B cell (primary cell): ENCODE measurements around the gene ERGIC1. TPM values are rescaled to one million over a fixed set of nuclear protein-coding genes. Genes with fewer than 3 reads are reported as not detected.

Experiments
- ATAC-seq: fragments of 200-7000 bp; cut with Tn5 transposase; one replicate; pipeline ENCODE4 v1.10.0; 2021; ENCODE audit warnings: low read depth, mild to moderate bottlenecking, moderate number of reproducible peaks, moderate library complexity
- CTCF ChIA-PET: fragments of 350-600 bp; sonication (Branson Sonifier 250); formaldehyde crosslinking; loops from one replicate; lab custom pipeline; 2021; ENCODE audit warnings: antibody characterized with exemption, inconsistent platforms; lab: Charles Lee
- POLR2A ChIA-PET: fragments of 350-600 bp; sonication (Branson Sonifier 250); formaldehyde crosslinking; loops from one replicate; lab custom pipeline; 2021; ENCODE audit warnings: antibody characterized with exemption; lab: Charles Lee
- DNase-seq: peaks from one replicate; pipeline ENCODE4 v3.0.0; 2013
- H2AFZ ChIP-seq: 2 replicates; pipeline ENCODE4 v1.6.1; 2012; ENCODE audit warnings: mild to moderate bottlenecking, low read depth, low read length; ENCODE audit not compliant: insufficient read depth, poor library complexity, severe bottlenecking
- H3K27ac ChIP-seq, 2 donors: 1 replicate in 1 of 2; 2 replicates in 1 of 2; pipeline ENCODE4 v1.5.1; 2012 to 2013; ENCODE audit warnings: low read length in 2 of 2, mild to moderate bottlenecking in 2 of 2, moderate library complexity in 1 of 2
- H3K27me3 ChIP-seq, 4 experiments: fragments of 200-600 bp in 1 of 4; sonication (generic) in 1 of 4; replicated peaks in 1 of 4; 1 replicate in 2 of 4; 2 replicates in 2 of 4; pipeline versions ENCODE4 v1.6.1 to v1.7.0; 2013 to 2016; ENCODE audit warnings: low read length in 3 of 4, mild to moderate bottlenecking in 2 of 4, mixed read lengths in 1 of 4, moderate library complexity in 1 of 4; ENCODE audit not compliant: insufficient read depth in 4 of 4, control insufficient read depth in 3 of 4; ENCODE audit errors: control extremely low read depth in 1 of 4
- H3K36me3 ChIP-seq, 2 experiments: replicated peaks in 1 of 2; 1 replicate in 1 of 2; 2 replicates in 1 of 2; pipeline versions ENCODE4 v1.6.1 to v1.7.1; 2013; ENCODE audit warnings: low read length in 1 of 2; ENCODE audit not compliant: insufficient read depth in 2 of 2, control insufficient read depth in 1 of 2; ENCODE audit errors: control extremely low read depth in 1 of 2, extremely low read depth in 1 of 2
- H3K4me1 ChIP-seq, 2 donors: fragments of 200-600 bp in 1 of 2; sonication (generic) in 1 of 2; 1 replicate in 1 of 2; 2 replicates in 1 of 2; pipeline versions ENCODE4 v1.5.1 to v1.6.1; 2013 to 2017; ENCODE audit warnings: low read length in 2 of 2; ENCODE audit not compliant: control insufficient read depth in 2 of 2, insufficient read depth in 2 of 2
- H3K4me2 ChIP-seq: replicated peaks from 2 replicates; pipeline ENCODE3; 2012; ENCODE audit warnings: mild to moderate bottlenecking, low read depth, low read length; ENCODE audit not compliant: poor library complexity, severe bottlenecking
- H3K4me3 ChIP-seq, 5 experiments: fragments of 200-600 bp in 1 of 5; sonication (generic) in 1 of 5; 1 replicate in 3 of 5; 2 replicates in 2 of 5; pipeline versions ENCODE4 v1.5.1 to v1.7.0; 2011 to 2016; ENCODE audit warnings: low read length in 4 of 5, mild to moderate bottlenecking in 4 of 5, low read depth in 2 of 5, control low read depth in 1 of 5, moderate library complexity in 1 of 5; ENCODE audit not compliant: insufficient read depth in 1 of 5; ENCODE audit errors: control extremely low read depth in 1 of 5, extremely low read depth in 1 of 5
- H3K79me2 ChIP-seq: fragments of 200-600 bp; sonication (generic); one replicate; pipeline ENCODE4 v1.6.0; 2016; ENCODE audit warnings: low read length; ENCODE audit not compliant: control insufficient read depth, insufficient read depth
- H3K9ac ChIP-seq: fragments of 200-600 bp; sonication (generic); 2 replicates; pipeline ENCODE4 v1.6.1; 2017; ENCODE audit warnings: mild to moderate bottlenecking, low read length, moderate library complexity
- H3K9me3 ChIP-seq, 3 donors: one replicate each; pipeline versions ENCODE4 v1.6.1 to v1.7.1; 2013; ENCODE audit warnings: low read length in 2 of 3; ENCODE audit not compliant: control insufficient read depth in 2 of 3, insufficient read depth in 1 of 3; ENCODE audit errors: control extremely low read depth in 1 of 3
- H4K20me1 ChIP-seq: 2 replicates; pipeline ENCODE4 v1.6.0; 2012; ENCODE audit warnings: mild to moderate bottlenecking, low read length; ENCODE audit not compliant: insufficient read depth, control insufficient read depth, poor library complexity, severe bottlenecking
- H3K27ac Mint-ChIP-seq: one replicate; pipeline ENCODE4 v1.8.0; 2021; ENCODE audit warnings: mixed read lengths
- H3K27me3 Mint-ChIP-seq: one replicate; pipeline ENCODE4 v1.8.0; 2021; ENCODE audit warnings: mixed read lengths
- H3K4me1 Mint-ChIP-seq: one replicate; pipeline ENCODE4 v1.8.0; 2021; ENCODE audit warnings: mixed read lengths
- H3K4me3 Mint-ChIP-seq: one replicate; pipeline ENCODE4 v1.8.0; 2021; ENCODE audit warnings: mixed read lengths
- H3K9me3 Mint-ChIP-seq: one replicate; pipeline ENCODE4 v1.8.0; 2022; ENCODE audit warnings: mixed read lengths; ENCODE audit not compliant: insufficient read depth
- CTCF ChIP-seq: fragments of 200-600 bp; IDR thresholded peaks from one replicate; pipeline ENCODE4 v1.8.0; 2022; ENCODE audit warnings: antibody characterized with exemption, mild to moderate bottlenecking
- EZH2 ChIP-seq: IDR thresholded peaks from 2 replicates; pipeline ENCODE4 v1.6.1; 2012; ENCODE audit warnings: borderline replicate concordance, low read depth, mild to moderate bottlenecking, moderate library complexity, low read length; ENCODE audit not compliant: insufficient read depth, poor library complexity, severe bottlenecking
- WGBS: methylation state at CpG from one replicate; pipeline ENCODE4 v1.1.5; 2013; ENCODE audit warnings: missing lambda C conversion rate; ENCODE audit not compliant: insufficient coverage; 5-methylcytosine and 5-hydroxymethylcytosine counted together
- intact Hi-C: fragments of 100-400 bp; cut with micrococcal nuclease; formaldehyde crosslinking; loops from one replicate; pipeline ENCODE4 v1.10.0; 2022
- polyA plus RNA-seq: library from polyadenylated mRNA; depleted of rRNA; stranded (reverse); fragments of >200 nt; gene quantifications from 2 replicates; pipeline ENCODE4 v1.2.3, GENCODE V29; 2012
- total RNA-seq, 2 donors: library from RNA; stranded (reverse); fragments of 120-200 nt in 1 of 2; gene quantifications; 1 replicate in 1 of 2; 2 replicates in 1 of 2; pipeline versions ENCODE4 v1.2.3 to v1.2.4, GENCODE V29; 2013 to 2022

The ERGIC1 gene
- total and polyA plus RNA-seq, 2 donors (not counting 1 experiment from before 2014, with no cell fraction given) = 86.3 to 140 TPM

GRCh38 chr5:172979778-172980177 lies 145.7 kb downstream of the ERGIC1 start:
- ChIA-PET POLR2A (interaction anchor here (1.3 kb wide), 1 partner anchor 165 kb away, joined by 3 read pairs; no protein-coding TSS in a partner anchor), CTCF (interaction anchor here (0.9 to 2.6 kb wide), 10 partner anchors 9 to 593 kb away, joined by 3 to 14 read pairs (median 3); partner anchors contain the start of gene BNIP1)
- ATAC-seq = no peak
- H3K4me2 ChIP-seq = no peak overlapping the region
- Mint-ChIP-seq H3K9me3 (no peaks in the 10 kb centered on the region), H3K27ac (no peak overlapping the region), H3K4me3 (no peak overlapping the region), H3K4me1 (peaks cover 15% of the 10 kb centered on the region), H3K27me3 (no peaks in the 10 kb centered on the region)
- H4K20me1 ChIP-seq = peaks cover 3% of the 10 kb centered on the region
- H3K27ac ChIP-seq = no peak overlapping the region
- TF ChIP-seq EZH2 (no peak), CTCF (no peak)
- H3K36me3 ChIP-seq = no peaks in the 10 kb centered on the region
- H3K4me3 ChIP-seq = no peak overlapping the region
- H2AFZ ChIP-seq = no peak overlapping the region
- no peak overlapping the region for H3K9ac ChIP-seq
- DNase-seq = no peak
- no peaks in the 10 kb centered on the region for H3K9me3 ChIP-seq
- H3K27me3 ChIP-seq = peaks cover 0 to 3% (median 0%) of the 10 kb centered on the region in 4 experiments
- intact Hi-C loops = loop anchor here (2.0 to 5.0 kb wide), 2 partner anchors 58 to 305 kb away; no protein-coding TSS in a partner anchor
- WGBS = 100% methylated on average over 1 of the region's 4 CpGs
- H3K4me1 ChIP-seq = peaks cover 3 to 10% of the 10 kb centered on the region in 2 donors
- peaks cover 36% of the 10 kb centered on the region for H3K79me2 ChIP-seq

GRCh38 chr5:172981931-172982330 lies 147.9 kb downstream of the ERGIC1 start:
- H3K9ac ChIP-seq = no peak overlapping the region
- peak overlapping the region; percentile 16 for H2AFZ ChIP-seq
- H3K4me1 Mint-ChIP-seq = peaks cover 30% of the 10 kb centered on the region
- H3K27ac ChIP-seq = no peak overlapping the region
- no peak for TF ChIP-seq EZH2
- TF ChIP-seq CTCF = no peak
- H3K4me3 Mint-ChIP-seq = no peak overlapping the region
- no peak overlapping the region for H3K4me2 ChIP-seq
- peaks cover 0 to 3% (median 0%) of the 10 kb centered on the region in 4 experiments for H3K27me3 ChIP-seq
- peaks cover 22% of the 10 kb centered on the region for H4K20me1 ChIP-seq
- H3K4me1 ChIP-seq = peaks cover 15 to 23% of the 10 kb centered on the region in 2 donors
- H3K27me3 Mint-ChIP-seq = no peaks in the 10 kb centered on the region
- ATAC-seq = no peak
- 98% methylated on average over 5 of the region's 7 CpGs for WGBS
- no peak overlapping the region for H3K4me3 ChIP-seq
- peaks cover 58% of the 10 kb centered on the region for H3K79me2 ChIP-seq
- intact Hi-C loops = loop anchor here (5.0 kb wide), 1 partner anchor 55 kb away; no protein-coding TSS in a partner anchor
- ChIA-PET POLR2A (no interaction called here), CTCF (interaction anchor here (0.7 to 2.0 kb wide), 6 partner anchors 9 to 276 kb away, joined by 3 to 6 read pairs (median 3); partner anchors contain the start of gene RPL26L1)
- no peak overlapping the region for H3K27ac Mint-ChIP-seq
- no peaks in the 10 kb centered on the region for H3K9me3 ChIP-seq
- peaks cover 0 to 15% of the 10 kb centered on the region in 2 experiments for H3K36me3 ChIP-seq
- no peaks in the 10 kb centered on the region for H3K9me3 Mint-ChIP-seq
- DNase-seq = no peak
